H1 (cell line): ENCODE results near the gene C1RL. TPM values are rescaled to one million over a fixed set of nuclear protein-coding genes. Genes with fewer than 3 reads are reported as not detected.

ENCODE experiments used
- BACH1 ChIP-seq: IDR thresholded peaks from 2 replicates; pipeline ENCODE4 v1.6.1; 2012; ENCODE audit warnings: low read length, improper control_type of control experiment
- CBX5 ChIP-seq: fragments of 300-800, 300-1000 bp; sonication (generic); IDR thresholded peaks from 2 replicates; pipeline ENCODE4 v1.7.1; 2016; ENCODE audit warnings: antibody characterized with exemption, low read length, low read depth
- CBX8 ChIP-seq: fragments of 300-800, 300-1000 bp; sonication (generic); IDR thresholded peaks from 2 replicates; pipeline ENCODE4 v1.7.1; 2016; ENCODE audit warnings: low read depth, low read length, borderline replicate concordance
- CHD1 ChIP-seq: IDR thresholded peaks from 2 replicates; pipeline ENCODE4 v1.6.1; 2012; ENCODE audit warnings: low read depth, low read length, improper control_type of control experiment
- EP300 ChIP-seq, 2 experiments: IDR thresholded peaks; 1 replicate in 1 of 2; 2 replicates in 1 of 2; pipeline ENCODE4 v1.6.1; 2011 to 2012; ENCODE audit warnings: low read depth in 2 of 2, low read length in 2 of 2, mild to moderate bottlenecking in 2 of 2, borderline replicate concordance in 1 of 2, inconsistent platforms in 1 of 2, moderate library complexity in 1 of 2
- GTF2F1 ChIP-seq: IDR thresholded peaks from 2 replicates; pipeline ENCODE4 v1.6.1; 2012; ENCODE audit warnings: low read depth, low read length, improper control_type of control experiment, borderline replicate concordance
- MAFK ChIP-seq: IDR thresholded peaks from 2 replicates; pipeline ENCODE4 v1.6.1; 2012; ENCODE audit warnings: low read depth, mild to moderate bottlenecking, improper control_type of control experiment, low read length
- RBBP5 ChIP-seq: IDR thresholded peaks from 2 replicates; pipeline ENCODE4 v1.7.1; 2012; ENCODE audit warnings: low read depth, mild to moderate bottlenecking, inconsistent platforms, low read length, moderate library complexity, borderline replicate concordance
- RFX5 ChIP-seq: IDR thresholded peaks from 2 replicates; pipeline ENCODE4 v1.6.1; 2011; ENCODE audit warnings: low read depth, low read length, improper control_type of control experiment, borderline replicate concordance
- SP1 ChIP-seq: IDR thresholded peaks from 2 replicates; pipeline ENCODE4 v1.6.1; 2011; ENCODE audit warnings: low read depth, low read length
- polyA plus RNA-seq, 7 experiments: library from polyadenylated mRNA; depleted of rRNA in 3 of 7; stranded (reverse) in 5 of 7; unstranded in 2 of 7; fragments of >200 nt in 5 of 7; fragments of 200-250 nt in 2 of 7; gene quantifications; 1 replicate in 5 of 7; 2 replicates in 1 of 7; 4 replicates in 1 of 7; pipeline versions ENCODE4 v1.2.1 to v1.2.3, GENCODE V29; 2011 to 2013; ENCODE audit warnings: missing spikeins in 2 of 7, mixed read lengths in 2 of 7
- total RNA-seq: library from RNA; stranded (reverse); fragmentation: NEBNext Ultra II Directional; extraction: Animal tissue kit (Norgen Biotek cat#: 25700); gene quantifications from 2 replicates; pipeline ENCODE4 v1.2.1, GENCODE V29; 2021
- TF ChIP-seq, protein P1 (sequence below): fragments of 300-600 bp; sonication (generic); IDR thresholded peaks from 2 replicates; pipeline ENCODE4 v1.7.1; 2012; ENCODE audit warnings: low read length, moderate library complexity, mild to moderate bottlenecking, inconsistent platforms; ENCODE audit not compliant: insufficient replicate concordance

Gene C1RL
- total and polyA plus RNA-seq, 2 of the 8 experiments (the other 6 are each of a cell fraction or from before 2014, with no cell fraction given): 11.4 to 15.5 TPM

DNA sequence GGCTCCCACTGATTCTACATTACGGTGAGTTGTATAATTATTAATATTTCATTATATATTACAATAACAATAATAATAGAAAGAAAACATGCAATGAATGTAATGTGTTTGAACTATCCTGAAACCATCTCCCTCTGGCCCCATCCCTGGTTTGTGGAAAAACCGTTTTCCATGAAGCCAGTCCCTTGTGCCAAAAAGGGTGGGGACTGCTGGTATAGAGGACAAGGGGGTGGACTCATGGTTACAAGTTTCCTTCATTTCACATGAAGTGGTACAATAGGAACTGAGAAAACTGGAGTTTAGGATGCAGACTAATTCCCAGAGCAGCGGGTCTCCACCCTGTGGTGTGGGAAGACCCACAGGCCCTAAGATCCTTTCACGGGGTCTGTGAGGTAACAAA is 3.0 kb upstream of the C1RL start (continued):
- TF ChIP-seq, protein P1, sequence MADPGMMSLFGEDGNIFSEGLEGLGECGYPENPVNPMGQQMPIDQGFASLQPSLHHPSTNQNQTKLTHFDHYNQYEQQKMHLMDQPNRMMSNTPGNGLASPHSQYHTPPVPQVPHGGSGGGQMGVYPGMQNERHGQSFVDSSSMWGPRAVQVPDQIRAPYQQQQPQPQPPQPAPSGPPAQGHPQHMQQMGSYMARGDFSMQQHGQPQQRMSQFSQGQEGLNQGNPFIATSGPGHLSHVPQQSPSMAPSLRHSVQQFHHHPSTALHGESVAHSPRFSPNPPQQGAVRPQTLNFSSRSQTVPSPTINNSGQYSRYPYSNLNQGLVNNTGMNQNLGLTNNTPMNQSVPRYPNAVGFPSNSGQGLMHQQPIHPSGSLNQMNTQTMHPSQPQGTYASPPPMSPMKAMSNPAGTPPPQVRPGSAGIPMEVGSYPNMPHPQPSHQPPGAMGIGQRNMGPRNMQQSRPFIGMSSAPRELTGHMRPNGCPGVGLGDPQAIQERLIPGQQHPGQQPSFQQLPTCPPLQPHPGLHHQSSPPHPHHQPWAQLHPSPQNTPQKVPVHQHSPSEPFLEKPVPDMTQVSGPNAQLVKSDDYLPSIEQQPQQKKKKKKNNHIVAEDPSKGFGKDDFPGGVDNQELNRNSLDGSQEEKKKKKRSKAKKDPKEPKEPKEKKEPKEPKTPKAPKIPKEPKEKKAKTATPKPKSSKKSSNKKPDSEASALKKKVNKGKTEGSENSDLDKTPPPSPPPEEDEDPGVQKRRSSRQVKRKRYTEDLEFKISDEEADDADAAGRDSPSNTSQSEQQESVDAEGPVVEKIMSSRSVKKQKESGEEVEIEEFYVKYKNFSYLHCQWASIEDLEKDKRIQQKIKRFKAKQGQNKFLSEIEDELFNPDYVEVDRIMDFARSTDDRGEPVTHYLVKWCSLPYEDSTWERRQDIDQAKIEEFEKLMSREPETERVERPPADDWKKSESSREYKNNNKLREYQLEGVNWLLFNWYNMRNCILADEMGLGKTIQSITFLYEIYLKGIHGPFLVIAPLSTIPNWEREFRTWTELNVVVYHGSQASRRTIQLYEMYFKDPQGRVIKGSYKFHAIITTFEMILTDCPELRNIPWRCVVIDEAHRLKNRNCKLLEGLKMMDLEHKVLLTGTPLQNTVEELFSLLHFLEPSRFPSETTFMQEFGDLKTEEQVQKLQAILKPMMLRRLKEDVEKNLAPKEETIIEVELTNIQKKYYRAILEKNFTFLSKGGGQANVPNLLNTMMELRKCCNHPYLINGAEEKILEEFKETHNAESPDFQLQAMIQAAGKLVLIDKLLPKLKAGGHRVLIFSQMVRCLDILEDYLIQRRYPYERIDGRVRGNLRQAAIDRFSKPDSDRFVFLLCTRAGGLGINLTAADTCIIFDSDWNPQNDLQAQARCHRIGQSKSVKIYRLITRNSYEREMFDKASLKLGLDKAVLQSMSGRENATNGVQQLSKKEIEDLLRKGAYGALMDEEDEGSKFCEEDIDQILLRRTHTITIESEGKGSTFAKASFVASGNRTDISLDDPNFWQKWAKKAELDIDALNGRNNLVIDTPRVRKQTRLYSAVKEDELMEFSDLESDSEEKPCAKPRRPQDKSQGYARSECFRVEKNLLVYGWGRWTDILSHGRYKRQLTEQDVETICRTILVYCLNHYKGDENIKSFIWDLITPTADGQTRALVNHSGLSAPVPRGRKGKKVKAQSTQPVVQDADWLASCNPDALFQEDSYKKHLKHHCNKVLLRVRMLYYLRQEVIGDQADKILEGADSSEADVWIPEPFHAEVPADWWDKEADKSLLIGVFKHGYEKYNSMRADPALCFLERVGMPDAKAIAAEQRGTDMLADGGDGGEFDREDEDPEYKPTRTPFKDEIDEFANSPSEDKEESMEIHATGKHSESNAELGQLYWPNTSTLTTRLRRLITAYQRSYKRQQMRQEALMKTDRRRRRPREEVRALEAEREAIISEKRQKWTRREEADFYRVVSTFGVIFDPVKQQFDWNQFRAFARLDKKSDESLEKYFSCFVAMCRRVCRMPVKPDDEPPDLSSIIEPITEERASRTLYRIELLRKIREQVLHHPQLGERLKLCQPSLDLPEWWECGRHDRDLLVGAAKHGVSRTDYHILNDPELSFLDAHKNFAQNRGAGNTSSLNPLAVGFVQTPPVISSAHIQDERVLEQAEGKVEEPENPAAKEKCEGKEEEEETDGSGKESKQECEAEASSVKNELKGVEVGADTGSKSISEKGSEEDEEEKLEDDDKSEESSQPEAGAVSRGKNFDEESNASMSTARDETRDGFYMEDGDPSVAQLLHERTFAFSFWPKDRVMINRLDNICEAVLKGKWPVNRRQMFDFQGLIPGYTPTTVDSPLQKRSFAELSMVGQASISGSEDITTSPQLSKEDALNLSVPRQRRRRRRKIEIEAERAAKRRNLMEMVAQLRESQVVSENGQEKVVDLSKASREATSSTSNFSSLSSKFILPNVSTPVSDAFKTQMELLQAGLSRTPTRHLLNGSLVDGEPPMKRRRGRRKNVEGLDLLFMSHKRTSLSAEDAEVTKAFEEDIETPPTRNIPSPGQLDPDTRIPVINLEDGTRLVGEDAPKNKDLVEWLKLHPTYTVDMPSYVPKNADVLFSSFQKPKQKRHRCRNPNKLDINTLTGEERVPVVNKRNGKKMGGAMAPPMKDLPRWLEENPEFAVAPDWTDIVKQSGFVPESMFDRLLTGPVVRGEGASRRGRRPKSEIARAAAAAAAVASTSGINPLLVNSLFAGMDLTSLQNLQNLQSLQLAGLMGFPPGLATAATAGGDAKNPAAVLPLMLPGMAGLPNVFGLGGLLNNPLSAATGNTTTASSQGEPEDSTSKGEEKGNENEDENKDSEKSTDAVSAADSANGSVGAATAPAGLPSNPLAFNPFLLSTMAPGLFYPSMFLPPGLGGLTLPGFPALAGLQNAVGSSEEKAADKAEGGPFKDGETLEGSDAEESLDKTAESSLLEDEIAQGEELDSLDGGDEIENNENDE: no peak
- TF ChIP-seq CBX8: no peak
- TF ChIP-seq BACH1: no peak
- no peak for TF ChIP-seq CHD1
- TF ChIP-seq SP1: no peak
- no peak for TF ChIP-seq EP300 (IDR thresholded peaks at IDR 0.05; ENCODE audit: borderline replicate concordance in 1 of 2, low read depth in 2 of 2, low read length in 2 of 2)
- no peak for TF ChIP-seq RFX5
- TF ChIP-seq CBX5: no peak
- no peak for TF ChIP-seq RBBP5
- TF ChIP-seq MAFK: no peak
- no peak for TF ChIP-seq GTF2F1
